Endodermal cell (in vitro differentiated cells): ENCODE measurements around the gene USP2. TPM values are rescaled to one million over a fixed set of nuclear protein-coding genes. Genes with fewer than 3 reads are reported as not detected.

Experiments
- DNase-seq: peaks from one replicate; pipeline ENCODE4 v3.0.0-alpha.2; 2017
- H3K27ac ChIP-seq: 2 replicates; pipeline ENCODE4 v1.5.1; 2013; ENCODE audit warnings: mild to moderate bottlenecking, low read depth, low read length, moderate library complexity
- H3K27me3 ChIP-seq: 2 replicates; pipeline ENCODE4 v1.6.1; 2013; ENCODE audit warnings: mild to moderate bottlenecking, low read length, moderate library complexity; ENCODE audit not compliant: insufficient read depth, control insufficient read depth, poor library complexity, severe bottlenecking
- H3K36me3 ChIP-seq: 2 replicates; pipeline ENCODE4 v1.7.0; 2013; ENCODE audit warnings: mild to moderate bottlenecking, low read length, moderate library complexity; ENCODE audit not compliant: control insufficient read depth, insufficient read depth
- H3K4me1 ChIP-seq: one replicate; pipeline ENCODE4 v1.7.0; 2013; ENCODE audit warnings: low read length; ENCODE audit not compliant: control insufficient read depth, insufficient read depth
- H3K4me3 ChIP-seq: 2 replicates; pipeline ENCODE4 v1.5.1; 2013; ENCODE audit warnings: mild to moderate bottlenecking, low read length, moderate library complexity
- H3K9ac ChIP-seq: 2 replicates; pipeline ENCODE4 v1.6.1; 2013; ENCODE audit warnings: mild to moderate bottlenecking, low read length, moderate library complexity; ENCODE audit not compliant: poor library complexity, severe bottlenecking; ENCODE audit errors: extremely low read depth
- H3K9me3 ChIP-seq: 2 replicates; pipeline ENCODE4 v1.6.1; 2013; ENCODE audit warnings: mild to moderate bottlenecking, low read length, moderate library complexity; ENCODE audit not compliant: control insufficient read depth
- H3K27ac Mint-ChIP-seq: 2 replicates; pipeline ENCODE4 v1.8.0; 2020; ENCODE audit warnings: mixed read lengths
- H3K27me3 Mint-ChIP-seq: 2 replicates; pipeline ENCODE4 v1.8.0; 2021; ENCODE audit warnings: mild to moderate bottlenecking, mixed read lengths; ENCODE audit not compliant: insufficient read depth
- H3K36me3 Mint-ChIP-seq: 2 replicates; pipeline ENCODE4 v1.8.0; 2020; ENCODE audit warnings: low read depth, mixed read lengths
- H3K4me1 Mint-ChIP-seq: 2 replicates; pipeline ENCODE4 v1.8.0; 2020; ENCODE audit warnings: mixed read lengths
- H3K4me3 Mint-ChIP-seq: 2 replicates; pipeline ENCODE4 v1.8.0; 2020; ENCODE audit warnings: mild to moderate bottlenecking, moderate library complexity, mixed read lengths
- H3K9me3 Mint-ChIP-seq: 2 replicates; pipeline ENCODE4 v1.8.0; 2020; ENCODE audit warnings: mild to moderate bottlenecking, mixed read lengths
- CTCF ChIP-seq: fragments of 200-600 bp; sonication (generic); conservative IDR thresholded peaks from 2 replicates; pipeline ENCODE4 v1.5.0; 2021; ENCODE audit warnings: antibody characterized with exemption, mild to moderate bottlenecking
- WGBS, 2 experiments: methylation state at CpG; one replicate each; pipeline versions ENCODE4 v1.1.5 to v1.1.7; 2013; ENCODE audit warnings: missing lambda C conversion rate in 2 of 2, mixed read lengths in 1 of 2; ENCODE audit not compliant: insufficient coverage in 1 of 2, insufficient read length in 1 of 2; 5-methylcytosine and 5-hydroxymethylcytosine counted together
- total RNA-seq, 2 donors: library from RNA; stranded (reverse); fragmentation: NEBNext Ultra II Directional in 1 of 2; extraction: Animal tissue kit (Norgen Biotek cat#: 25700) in 1 of 2; gene quantifications; 2 replicates in 1 of 2; 3 replicates in 1 of 2; pipeline ENCODE4 v1.2.1, GENCODE V29; 2021

USP2 gene
- total RNA-seq, 2 donors from 2014 or later: 17.8 to 21.1 TPM

GRCh38 chr11:119323532-119324033 is 57.9 kb downstream of the USP2 start:
- H3K4me1 ChIP-seq: peaks cover 12% of the 10 kb centered on the region
- H3K9me3 ChIP-seq: no peaks in the 10 kb centered on the region
- no peak overlapping the region for H3K4me3 Mint-ChIP-seq
- H3K36me3 ChIP-seq: no peaks in the 10 kb centered on the region
- peak; percentile 91 for TF ChIP-seq CTCF
- H3K27me3 ChIP-seq: no peaks in the 10 kb centered on the region
- DNase-seq: peak; percentile 96
- no peak overlapping the region for H3K27ac ChIP-seq
- H3K27me3 Mint-ChIP-seq: no peaks in the 10 kb centered on the region
- peaks cover 26% of the 10 kb centered on the region for H3K4me1 Mint-ChIP-seq
- 49 to 55% methylated on average over 4 to 8 of the region's 8 CpGs for WGBS, 2 experiments
- H3K9me3 Mint-ChIP-seq: no peaks in the 10 kb centered on the region
- no peak overlapping the region for H3K9ac ChIP-seq
- H3K4me3 ChIP-seq: no peak overlapping the region
- no peak overlapping the region for H3K27ac Mint-ChIP-seq
- no peaks in the 10 kb centered on the region for H3K36me3 Mint-ChIP-seq

- no peaks in the 10 kb centered on the region for H3K27me3 ChIP-seq
- no peaks in the 10 kb centered on the region for H3K9me3 ChIP-seq
- peaks cover 16% of the 10 kb centered on the region for H3K4me1 ChIP-seq
- no peak overlapping the region for H3K27ac ChIP-seq
- no peaks in the 10 kb centered on the region for H3K36me3 Mint-ChIP-seq
- no peak for DNase-seq
- H3K9me3 Mint-ChIP-seq: no peaks in the 10 kb centered on the region
- H3K4me3 Mint-ChIP-seq: no peak overlapping the region
- no peaks in the 10 kb centered on the region for H3K27me3 Mint-ChIP-seq
- WGBS, 2 experiments: 92 to 94% methylated on average over 12 to 17 of the region's 20 CpGs
- no peak overlapping the region for H3K27ac Mint-ChIP-seq
- H3K4me3 ChIP-seq: no peak overlapping the region
- H3K36me3 ChIP-seq: no peaks in the 10 kb centered on the region
- no peak for TF ChIP-seq CTCF
- H3K9ac ChIP-seq: no peak overlapping the region
- H3K4me1 Mint-ChIP-seq: peaks cover 32% of the 10 kb centered on the region
Measured at GRCh38 chr11:119322921-119323531, 58.5 kb downstream of the USP2 start.

- no peaks in the 10 kb centered on the region for H3K27me3 Mint-ChIP-seq
- H3K36me3 Mint-ChIP-seq: no peaks in the 10 kb centered on the region
- Histone ChIP-seq H3K4me1 (peaks cover 20% of the 10 kb centered on the region), H3K27ac (no peak overlapping the region), H3K36me3 (no peaks in the 10 kb centered on the region), H3K27me3 (no peaks in the 10 kb centered on the region), H3K9me3 (no peaks in the 10 kb centered on the region), H3K4me3 (no peak overlapping the region), H3K9ac (no peak overlapping the region)
- peaks cover 38% of the 10 kb centered on the region for H3K4me1 Mint-ChIP-seq
- no peak overlapping the region for H3K27ac Mint-ChIP-seq
- DNase-seq: no peak
- TF ChIP-seq CTCF: peak; percentile 11
- H3K4me3 Mint-ChIP-seq: no peak overlapping the region
- 96 to 98% methylated on average over 5 to 6 of the region's 6 CpGs for WGBS, 2 experiments
- H3K9me3 Mint-ChIP-seq: no peaks in the 10 kb centered on the region
Measured at GRCh38 chr11:119322360-119322739, 59.1 kb downstream of the USP2 start.
